Keratinocyte (primary cell): ENCODE data around the gene FXYD5. TPM values are rescaled to one million over a fixed set of nuclear protein-coding genes. Genes with fewer than 3 reads are reported as not detected.

ENCODE experiments used
- DNase-seq: peaks from one replicate; pipeline ENCODE4 v3.0.0-alpha.2; 2011; ENCODE audit warnings: low read depth, missing footprints, low spot score
- FAIRE-seq: peaks from 2 replicates; lab custom pipeline; 2011; peaks lifted over from hg19 to GRCh38; lab: Jason Lieb, UNC
- H2AFZ ChIP-seq: 2 replicates; pipeline ENCODE4 v1.6.0; 2012; ENCODE audit warnings: low read length, control low read depth, inconsistent platforms; ENCODE audit not compliant: control insufficient read depth
- H3K27ac ChIP-seq: 2 replicates; pipeline ENCODE4 v1.5.1; 2011; ENCODE audit warnings: low read length; ENCODE audit not compliant: control insufficient read depth, insufficient read depth
- H3K27me3 ChIP-seq: 3 replicates; pipeline ENCODE4 v1.6.0; 2011; ENCODE audit warnings: low read length; ENCODE audit not compliant: control insufficient read depth, insufficient read depth; ENCODE audit errors: extremely low read depth
- H3K36me3 ChIP-seq, 2 experiments: 2 replicates in 1 of 2; 3 replicates in 1 of 2; pipeline ENCODE4 v1.5.1; 2011; ENCODE audit warnings: low read length in 2 of 2, mild to moderate bottlenecking in 1 of 2; ENCODE audit not compliant: control insufficient read depth in 2 of 2, insufficient read depth in 2 of 2; ENCODE audit errors: extremely low read depth in 1 of 2
- H3K4me1 ChIP-seq: 3 replicates; pipeline ENCODE4 v1.5.1; 2011; ENCODE audit warnings: low read length; ENCODE audit not compliant: control insufficient read depth, insufficient read depth; ENCODE audit errors: extremely low read depth
- H3K4me2 ChIP-seq: 3 replicates; pipeline ENCODE4 v1.6.0; 2011; ENCODE audit warnings: low read depth, low read length; ENCODE audit not compliant: control insufficient read depth, insufficient read depth; ENCODE audit errors: extremely low read depth
- H3K4me3 ChIP-seq, 3 experiments: fragments of 200-600 bp in 1 of 3; sonication (generic) in 1 of 3; 2 replicates in 2 of 3; 3 replicates in 1 of 3; pipeline ENCODE4 v1.5.1; 2011 to 2016; ENCODE audit warnings: low read length in 3 of 3, mild to moderate bottlenecking in 3 of 3, control low read depth in 2 of 3, inconsistent platforms in 1 of 3, low read depth in 1 of 3, mixed read lengths in 1 of 3, mixed run types in 1 of 3, moderate library complexity in 1 of 3; ENCODE audit not compliant: control insufficient read depth in 2 of 3, insufficient read depth in 2 of 3; ENCODE audit errors: extremely low read depth in 1 of 3
- H3K79me2 ChIP-seq: 2 replicates; pipeline ENCODE4 v1.6.0; 2012; ENCODE audit warnings: low read length; ENCODE audit not compliant: control insufficient read depth, insufficient read depth
- H3K9ac ChIP-seq: 3 replicates; pipeline ENCODE4 v1.6.0; 2011; ENCODE audit warnings: low read length; ENCODE audit not compliant: control insufficient read depth, insufficient read depth; ENCODE audit errors: extremely low read depth
- H3K9me1 ChIP-seq: 3 replicates; pipeline ENCODE4 v1.6.0; 2011; ENCODE audit warnings: low read length; ENCODE audit not compliant: control insufficient read depth, insufficient read depth; ENCODE audit errors: extremely low read depth
- H3K9me3 ChIP-seq: 2 replicates; pipeline ENCODE4 v1.5.1; 2012; ENCODE audit warnings: low read depth, low read length; ENCODE audit not compliant: control insufficient read depth
- H4K20me1 ChIP-seq: 3 replicates; pipeline ENCODE4 v1.6.0; 2011; ENCODE audit warnings: low read length; ENCODE audit not compliant: control insufficient read depth, insufficient read depth; ENCODE audit errors: extremely low read depth
- CTCF ChIP-seq, 3 experiments: IDR thresholded peaks in 1 of 3; conservative IDR thresholded peaks in 1 of 3; optimal IDR thresholded peaks in 1 of 3; 2 replicates in 2 of 3; 3 replicates in 1 of 3; pipeline versions ENCODE3 to v1.5.1; 2011; ENCODE audit warnings: low read length in 3 of 3, mild to moderate bottlenecking in 3 of 3, moderate library complexity in 2 of 3, control low read depth in 1 of 3, inconsistent platforms in 1 of 3; ENCODE audit not compliant: insufficient read depth in 2 of 3; ENCODE audit errors: extremely low read depth in 1 of 3
- EZH2 ChIP-seq: IDR thresholded peaks from one replicate; pipeline ENCODE4 v1.6.1; 2012; ENCODE audit warnings: inconsistent platforms, mild to moderate bottlenecking, low read length, moderate library complexity
- dilution Hi-C: fragments of 300-500 bp; cut with MboI; formaldehyde crosslinking; loops from one replicate; pipeline ENCODE4 v1.7.0; 2020; ENCODE audit warnings: low sequenced_read_pairs; ENCODE audit not compliant: extremely low pct_ligation_motif_present
- polyA plus RNA-seq, 5 experiments: library from polyadenylated mRNA; depleted of rRNA in 3 of 5; stranded (reverse) in 3 of 5; stranded (forward) in 1 of 5; unstranded in 1 of 5; fragments of >200 nt; gene quantifications; 1 replicate in 1 of 5; 2 replicates in 3 of 5; 3 replicates in 1 of 5; pipeline versions ENCODE4 v1.2.1 to v1.2.3, GENCODE V29; 2011 to 2012; ENCODE audit warnings: missing spikeins in 2 of 5, low read depth in 1 of 5, low replicate concordance in 1 of 5

FXYD5 gene
- polyA plus RNA-seq, 1 donor (not counting 4 experiments of a cell fraction or from before 2014, with no cell fraction given) = 122 TPM

- Histone ChIP-seq H2AFZ (no peak overlapping the region), H3K9me1 (no peaks in the 10 kb centered on the region), H3K79me2 (no peaks in the 10 kb centered on the region), H3K4me1 (peaks cover 25% of the 10 kb centered on the region), H4K20me1 (no peaks in the 10 kb centered on the region), H3K9me3 (no peaks in the 10 kb centered on the region), H3K4me3 (no peak overlapping the region), H3K4me2 (no peak overlapping the region), H3K36me3 (no peaks in the 10 kb centered on the region), H3K27ac (no peak overlapping the region), H3K9ac (no peak overlapping the region), H3K27me3 (peaks cover 19% of the 10 kb centered on the region)
- TF ChIP-seq CTCF (optimal IDR thresholded peaks at IDR 0.05 in 1 of 3, IDR thresholded peaks at IDR 0.05 in 1 of 3, conservative IDR thresholded peaks at IDR 0.05 in 1 of 3; ENCODE audit: extremely low read depth in 1 of 3, insufficient read depth in 2 of 3, low read length in 3 of 3) = no peak
- no peak for TF ChIP-seq EZH2
- FAIRE-seq = no peak
- dilution Hi-C loops = no loop called here
- DNase-seq = no peak
These were observed 14.2 kb upstream of the FXYD5 start for GRCh38 chr19:35140207-35140961.

GRCh38 chr19:35140962-35141836, 13.3 kb upstream of the FXYD5 start:
- Histone ChIP-seq H3K27me3 (peaks cover 19% of the 10 kb centered on the region), H4K20me1 (no peaks in the 10 kb centered on the region), H3K4me2 (peak overlapping the region; percentile 44), H3K79me2 (no peaks in the 10 kb centered on the region), H3K9me1 (no peaks in the 10 kb centered on the region), H3K9ac (no peak overlapping the region), H2AFZ (peak overlapping the region; percentile 32), H3K27ac (no peak overlapping the region), H3K4me1 (peaks cover 26% of the 10 kb centered on the region), H3K9me3 (no peaks in the 10 kb centered on the region), H3K36me3 (no peaks in the 10 kb centered on the region), H3K4me3 (peak overlapping the region in 2 of 3 experiments; percentile 18 to 32)
- DNase-seq = peak; percentile 81
- TF ChIP-seq CTCF (optimal IDR thresholded peaks at IDR 0.05 in 1 of 3, IDR thresholded peaks at IDR 0.05 in 1 of 3, conservative IDR thresholded peaks at IDR 0.05 in 1 of 3; ENCODE audit: extremely low read depth in 1 of 3, insufficient read depth in 2 of 3, low read length in 3 of 3) (peak; percentile 31 to 85 (median 82)), EZH2 (no peak)
- dilution Hi-C loops = no loop called here
- FAIRE-seq = peak; percentile 77
